K562 (cell line): ENCODE measurements around the gene STUB1. TPM values are rescaled to one million over a fixed set of nuclear protein-coding genes. Genes with fewer than 3 reads are reported as not detected.

Source experiments
- ETS2 ChIP-seq: IDR thresholded peaks from 2 replicates; pipeline ENCODE4 v1.6.1; 2016; ENCODE audit warnings: borderline replicate concordance, missing genetic modification characterization, mild to moderate bottlenecking, moderate library complexity, missing compliant biosample characterization; ENCODE audit not compliant: poor library complexity, severe bottlenecking
- EZH2 ChIP-seq: IDR thresholded peaks from 2 replicates; pipeline ENCODE4 v1.6.1; 2012; ENCODE audit warnings: low read depth, mild to moderate bottlenecking, inconsistent platforms, low read length, borderline replicate concordance
- FOXA1 ChIP-seq: fragments of 450-650 bp; IDR thresholded peaks from 2 replicates; pipeline ENCODE4 v1.6.1; 2016; ENCODE audit warnings: mild to moderate bottlenecking, borderline replicate concordance
- FOXK1 ChIP-seq: sonication (generic); formaldehyde crosslinking; IDR thresholded peaks from 2 replicates; pipeline ENCODE4 v1.8.0; 2022; ENCODE audit warnings: missing genetic modification reagents, mild to moderate bottlenecking, borderline replicate concordance
- GMEB1 ChIP-seq: fragments of 250-450 bp; sonication (Bioruptor Pico); IDR thresholded peaks from 2 replicates; pipeline ENCODE4 v1.4.0; 2020; ENCODE audit warnings: mild to moderate bottlenecking
- HMG20A ChIP-seq: fragments of 450-650 bp; formaldehyde crosslinking; conservative IDR thresholded peaks from 2 replicates; pipeline ENCODE4 v1.4.0; 2020; ENCODE audit warnings: mild to moderate bottlenecking, mixed read lengths
- JUND ChIP-seq, 2 experiments: IDR thresholded peaks; 2 replicates in 1 of 2; 3 replicates in 1 of 2; pipeline ENCODE4 v1.6.1; 2011; ENCODE audit warnings: borderline replicate concordance in 2 of 2, low read depth in 2 of 2, low read length in 2 of 2, improper control_type of control experiment in 1 of 2, missing biosample characterization in 1 of 2, missing genetic modification characterization in 1 of 2, missing genetic modification reagents in 1 of 2
- SETDB1 ChIP-seq: IDR thresholded peaks from one replicate; pipeline ENCODE4 v1.6.1; 2012; ENCODE audit warnings: low read length, control low read depth, inconsistent platforms
- SIN3A ChIP-seq, 2 experiments: fragments of 150-350 bp in 1 of 2; IDR thresholded peaks; 2 replicates each; pipeline ENCODE4 v1.6.1; 2011 to 2016; ENCODE audit warnings: borderline replicate concordance in 2 of 2, low read depth in 2 of 2, low read length in 2 of 2, mild to moderate bottlenecking in 2 of 2, moderate library complexity in 2 of 2; ENCODE audit not compliant: control insufficient read depth in 1 of 2
- TEAD1 ChIP-seq, 2 experiments: fragments of 450-650 bp in 1 of 2; sonication (generic) in 1 of 2; formaldehyde crosslinking; IDR thresholded peaks; 2 replicates each; pipeline versions ENCODE4 v1.4.0 to v1.8.0; 2020 to 2022; ENCODE audit warnings: mild to moderate bottlenecking in 2 of 2, missing genetic modification reagents in 1 of 2
- THAP7 ChIP-seq: fragments of 250-450 bp; sonication (Bioruptor Pico); IDR thresholded peaks from 2 replicates; pipeline ENCODE4 v1.5.0; 2021
- ZNF696 ChIP-seq: fragments of 250-450 bp; sonication (Bioruptor Pico); conservative IDR thresholded peaks from 2 replicates; pipeline ENCODE4 v1.4.0; 2020; ENCODE audit warnings: mild to moderate bottlenecking, moderate library complexity
- polyA plus RNA-seq, 8 experiments: library from polyadenylated mRNA; depleted of rRNA in 4 of 8; stranded (reverse) in 5 of 8; unstranded in 3 of 8; fragments of >200 nt; fragmentation: Nextera tagmentation in 2 of 8; fragmentation: Illumina TruSeq in 1 of 8; extraction: Ambion mirVana in 2 of 8; extraction: Trizol in 1 of 8; gene quantifications; 2 replicates each; pipeline versions ENCODE4 v1.2.1 to v1.2.3, GENCODE V29; 2011 to 2014; ENCODE audit warnings: inconsistent platforms in 1 of 8, missing spikeins in 1 of 8
- total RNA-seq, 7 experiments: library from RNA; depleted of rRNA in 6 of 7; stranded (reverse); fragments of >200 nt in 6 of 7; fragmentation: Illumina TruSeq in 2 of 7; extraction: Trizol in 2 of 7; gene quantifications; 2 replicates each; pipeline versions ENCODE4 v1.2.1 to v1.2.3, GENCODE V29; 2011 to 2021; ENCODE audit warnings: low replicate concordance in 1 of 7
- TF ChIP-seq, protein P1 (sequence below): fragments of 250-450 bp; sonication (Bioruptor Pico); IDR thresholded peaks from 2 replicates; pipeline ENCODE4 v1.4.0; 2020; ENCODE audit warnings: mild to moderate bottlenecking, moderate library complexity
- TF ChIP-seq, protein P2 (sequence below): fragments of 250-450 bp; sonication (Bioruptor Pico); IDR thresholded peaks from 2 replicates; pipeline ENCODE4 v1.4.0; 2020; ENCODE audit warnings: mild to moderate bottlenecking, moderate library complexity
- TF ChIP-seq, protein P3 (sequence below): fragments of 450-650 bp; formaldehyde crosslinking; IDR thresholded peaks from 2 replicates; pipeline ENCODE4 v1.4.0; 2020; ENCODE audit warnings: mild to moderate bottlenecking, mixed read lengths

The STUB1 gene
- total and polyA plus RNA-seq, 9 of the 15 experiments (the other 6 are each of a cell fraction or from before 2014, with no cell fraction given), result 10.6 to 251 (median 152) TPM

DNA sequence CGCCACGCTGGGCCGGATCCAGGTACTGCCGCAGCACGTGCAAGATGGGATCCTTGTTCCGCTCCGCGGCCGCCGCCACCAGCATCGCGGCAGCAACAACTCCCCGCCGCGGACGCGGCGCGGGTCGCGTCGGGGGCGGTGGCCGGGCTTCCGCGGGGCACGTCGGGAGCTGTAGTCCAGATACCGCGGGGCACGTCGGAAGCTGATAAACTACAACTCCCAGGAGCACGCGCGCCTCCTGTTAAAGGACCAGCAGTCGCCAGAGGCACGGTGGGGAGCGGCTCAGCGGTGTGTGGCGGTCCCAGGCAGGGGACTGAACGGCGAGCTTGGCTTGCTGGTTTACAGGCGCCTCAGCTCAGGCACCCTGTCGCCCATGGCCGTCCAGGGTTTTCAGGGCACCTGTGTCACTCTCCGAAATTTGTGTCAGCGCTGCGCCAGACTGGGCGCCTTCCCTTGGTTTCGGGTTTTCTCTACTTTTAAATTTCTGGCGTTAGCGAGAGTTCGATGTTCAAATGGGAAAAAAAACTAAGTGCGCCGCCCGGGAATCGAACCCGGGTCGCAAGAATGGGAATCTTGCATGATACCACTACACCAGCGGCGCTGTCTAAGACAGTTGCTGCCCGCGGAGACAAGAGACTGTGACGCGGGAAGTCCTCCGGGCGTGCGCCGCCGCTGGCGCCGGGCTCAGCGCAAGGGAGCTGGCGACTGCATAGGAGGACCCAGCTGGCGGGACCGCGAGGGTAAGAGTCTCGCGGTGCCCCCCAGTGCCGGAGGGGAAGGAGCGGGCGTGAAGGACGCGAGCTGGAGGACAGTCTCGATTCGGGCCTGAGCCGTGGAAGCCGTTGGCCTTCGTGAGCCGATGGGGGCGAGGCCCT, 43.8 kb upstream of the STUB1 start, which contains the start of gene METTL26 (continued):
- no peak for TF ChIP-seq THAP7
- TF ChIP-seq TEAD1 (CRISPR knock-in tag; IDR thresholded peaks at IDR 0.05), result peak in 1 of 2 experiments; percentile 15; a peak in 2 of 4 replicates
- no peak for TF ChIP-seq SETDB1
- TF ChIP-seq, protein P1, sequence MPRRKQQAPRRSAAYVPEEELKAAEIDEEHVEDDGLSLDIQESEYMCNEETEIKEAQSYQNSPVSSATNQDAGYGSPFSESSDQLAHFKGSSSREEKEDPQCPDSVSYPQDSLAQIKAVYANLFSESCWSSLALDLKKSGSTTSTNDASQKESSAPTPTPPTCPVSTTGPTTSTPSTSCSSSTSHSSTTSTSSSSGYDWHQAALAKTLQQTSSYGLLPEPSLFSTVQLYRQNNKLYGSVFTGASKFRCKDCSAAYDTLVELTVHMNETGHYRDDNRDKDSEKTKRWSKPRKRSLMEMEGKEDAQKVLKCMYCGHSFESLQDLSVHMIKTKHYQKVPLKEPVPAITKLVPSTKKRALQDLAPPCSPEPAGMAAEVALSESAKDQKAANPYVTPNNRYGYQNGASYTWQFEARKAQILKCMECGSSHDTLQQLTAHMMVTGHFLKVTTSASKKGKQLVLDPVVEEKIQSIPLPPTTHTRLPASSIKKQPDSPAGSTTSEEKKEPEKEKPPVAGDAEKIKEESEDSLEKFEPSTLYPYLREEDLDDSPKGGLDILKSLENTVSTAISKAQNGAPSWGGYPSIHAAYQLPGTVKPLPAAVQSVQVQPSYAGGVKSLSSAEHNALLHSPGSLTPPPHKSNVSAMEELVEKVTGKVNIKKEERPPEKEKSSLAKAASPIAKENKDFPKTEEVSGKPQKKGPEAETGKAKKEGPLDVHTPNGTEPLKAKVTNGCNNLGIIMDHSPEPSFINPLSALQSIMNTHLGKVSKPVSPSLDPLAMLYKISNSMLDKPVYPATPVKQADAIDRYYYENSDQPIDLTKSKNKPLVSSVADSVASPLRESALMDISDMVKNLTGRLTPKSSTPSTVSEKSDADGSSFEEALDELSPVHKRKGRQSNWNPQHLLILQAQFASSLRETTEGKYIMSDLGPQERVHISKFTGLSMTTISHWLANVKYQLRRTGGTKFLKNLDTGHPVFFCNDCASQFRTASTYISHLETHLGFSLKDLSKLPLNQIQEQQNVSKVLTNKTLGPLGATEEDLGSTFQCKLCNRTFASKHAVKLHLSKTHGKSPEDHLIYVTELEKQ (CRISPR knock-in tag), result peak; percentile 53; the same call in 1 of the 2 replicates
- TF ChIP-seq SIN3A (IDR thresholded peaks at IDR 0.05; ENCODE audit: borderline replicate concordance in 2 of 2, control insufficient read depth in 1 of 2, low read depth in 2 of 2, low read length in 2 of 2), result peak; percentile 44 to 92; a peak in 3 of 4 replicates
- TF ChIP-seq FOXK1 (CRISPR knock-in tag), result no peak
- TF ChIP-seq, protein P2, sequence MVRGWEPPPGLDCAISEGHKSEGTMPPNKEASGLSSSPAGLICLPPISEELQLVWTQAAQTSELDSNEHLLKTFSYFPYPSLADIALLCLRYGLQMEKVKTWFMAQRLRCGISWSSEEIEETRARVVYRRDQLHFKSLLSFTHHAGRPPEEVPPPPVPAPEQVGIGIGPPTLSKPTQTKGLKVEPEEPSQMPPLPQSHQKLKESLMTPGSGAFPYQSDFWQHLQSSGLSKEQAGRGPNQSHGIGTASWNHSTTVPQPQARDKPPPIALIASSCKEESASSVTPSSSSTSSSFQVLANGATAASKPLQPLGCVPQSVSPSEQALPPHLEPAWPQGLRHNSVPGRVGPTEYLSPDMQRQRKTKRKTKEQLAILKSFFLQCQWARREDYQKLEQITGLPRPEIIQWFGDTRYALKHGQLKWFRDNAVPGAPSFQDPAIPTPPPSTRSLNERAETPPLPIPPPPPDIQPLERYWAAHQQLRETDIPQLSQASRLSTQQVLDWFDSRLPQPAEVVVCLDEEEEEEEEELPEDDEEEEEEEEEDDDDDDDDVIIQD (CRISPR knock-in tag), result no peak
- TF ChIP-seq, protein P3, sequence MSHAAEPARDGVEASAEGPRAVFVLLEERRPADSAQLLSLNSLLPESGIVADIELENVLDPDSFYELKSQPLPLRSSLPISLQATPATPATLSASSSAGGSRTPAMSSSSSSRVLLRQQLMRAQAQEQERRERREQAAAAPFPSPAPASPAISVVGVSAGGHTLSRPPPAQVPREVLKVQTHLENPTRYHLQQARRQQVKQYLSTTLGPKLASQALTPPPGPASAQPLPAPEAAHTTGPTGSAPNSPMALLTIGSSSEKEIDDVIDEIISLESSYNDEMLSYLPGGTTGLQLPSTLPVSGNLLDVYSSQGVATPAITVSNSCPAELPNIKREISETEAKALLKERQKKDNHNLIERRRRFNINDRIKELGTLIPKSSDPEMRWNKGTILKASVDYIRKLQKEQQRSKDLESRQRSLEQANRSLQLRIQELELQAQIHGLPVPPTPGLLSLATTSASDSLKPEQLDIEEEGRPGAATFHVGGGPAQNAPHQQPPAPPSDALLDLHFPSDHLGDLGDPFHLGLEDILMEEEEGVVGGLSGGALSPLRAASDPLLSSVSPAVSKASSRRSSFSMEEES (CRISPR knock-in tag), result no peak
- TF ChIP-seq ETS2 (tag), result no peak
- no peak for TF ChIP-seq HMG20A (CRISPR knock-in tag)
- TF ChIP-seq ZNF696 (CRISPR knock-in tag), result no peak
- no peak for TF ChIP-seq FOXA1
- peak; percentile 94 for TF ChIP-seq GMEB1 (CRISPR knock-in tag)
- peak; percentile 54 for TF ChIP-seq JUND (IDR thresholded peaks at IDR 0.05; ENCODE audit: borderline replicate concordance, low read depth, low read length)
- TF ChIP-seq JUND (tag; IDR thresholded peaks at IDR 0.05; ENCODE audit: borderline replicate concordance, low read depth, low read length), result no peak; the same call in 2 of the 3 replicates
- TF ChIP-seq EZH2, result no peak
